Activated CD8-positive, alpha-beta memory T cell treated with anti-CD3 and anti-CD28 coated beads, Interleukin-2, amount 50 U/mL, for 4 hours (primary cell): ENCODE results near the gene DHTKD1.
"Not testable (repeated sequence)": the region's sequence is repeated elsewhere in the genome, so short reads cannot be mapped to it uniquely, and the experiment has no call there.

Experiments used
- DNase-seq: peaks from one replicate; pipeline ENCODE4 v3.0.0-alpha.2; 2020

DHTKD1 gene

DNA sequence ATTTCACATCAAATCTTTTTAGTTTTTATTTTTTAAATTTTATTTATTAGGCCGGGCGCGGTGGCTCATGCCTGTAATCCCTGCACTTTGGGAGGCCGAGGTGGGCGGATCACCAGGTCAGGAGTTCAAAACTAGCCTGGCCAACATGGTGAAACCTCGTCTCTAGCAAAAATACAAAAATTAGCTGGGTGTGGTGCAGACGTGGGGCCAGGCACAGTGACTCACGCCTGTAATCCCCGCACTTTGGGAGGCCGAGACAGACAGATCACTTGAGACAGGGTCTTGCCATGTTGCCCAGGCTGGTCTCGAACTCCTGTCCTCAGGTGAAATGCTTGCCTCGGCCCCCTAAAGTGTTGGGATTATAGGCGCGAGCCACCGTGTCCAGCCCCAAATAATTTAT is 2.7 kb downstream of the DHTKD1 start:
- DNase-seq, result not testable (repeated sequence)

DNA sequence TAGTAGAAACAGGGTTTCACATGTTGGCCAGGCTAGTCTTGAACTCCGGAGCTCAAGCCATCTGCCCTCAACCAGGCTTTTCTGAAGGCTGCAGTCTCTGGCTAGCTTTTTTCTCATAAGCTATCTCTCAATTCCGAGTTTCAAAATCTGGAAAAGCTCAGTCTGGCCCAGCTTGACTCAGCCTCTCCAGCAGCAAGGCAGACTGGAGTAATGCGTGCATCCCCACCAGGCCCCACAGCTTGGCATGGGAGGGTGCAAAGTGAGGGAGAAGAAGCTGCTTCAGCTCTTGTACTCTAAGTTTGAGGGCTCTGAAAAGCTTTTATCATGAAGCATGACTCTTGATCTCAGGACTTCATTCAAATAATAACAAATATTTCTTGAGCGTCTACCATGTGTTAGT is 4.8 kb downstream of the DHTKD1 start:
- DNase-seq, result no peak

DNA sequence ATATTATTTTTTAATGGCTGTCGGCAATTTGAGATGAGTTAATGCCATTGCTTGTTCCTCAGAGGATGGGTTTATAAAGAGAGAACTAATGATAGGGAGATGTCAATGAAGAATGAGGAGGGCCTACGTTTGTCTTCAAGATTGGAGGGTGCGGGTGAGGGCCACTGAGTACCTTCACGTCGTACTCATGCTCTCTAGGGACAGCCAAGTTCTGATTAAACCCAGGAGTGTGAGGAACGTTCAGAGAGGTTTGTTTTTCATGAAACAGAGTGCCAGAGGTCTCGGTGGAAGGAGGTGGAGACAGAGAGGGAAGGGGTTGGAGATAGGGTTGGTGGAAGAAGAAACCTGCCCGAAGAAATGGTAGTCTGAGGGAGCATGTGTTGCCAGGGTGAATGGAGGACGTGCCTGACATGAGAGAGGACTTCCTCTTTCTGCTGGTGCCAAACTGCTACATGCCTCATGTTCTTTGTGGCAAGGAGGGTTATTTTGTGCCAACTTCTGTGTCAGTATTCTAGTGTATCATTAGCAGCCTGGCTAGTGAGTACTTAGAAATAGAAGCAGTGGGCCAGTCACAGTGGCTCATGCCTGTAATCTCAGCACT is 8.9 kb downstream of the DHTKD1 start:
- no peak for DNase-seq

DNA sequence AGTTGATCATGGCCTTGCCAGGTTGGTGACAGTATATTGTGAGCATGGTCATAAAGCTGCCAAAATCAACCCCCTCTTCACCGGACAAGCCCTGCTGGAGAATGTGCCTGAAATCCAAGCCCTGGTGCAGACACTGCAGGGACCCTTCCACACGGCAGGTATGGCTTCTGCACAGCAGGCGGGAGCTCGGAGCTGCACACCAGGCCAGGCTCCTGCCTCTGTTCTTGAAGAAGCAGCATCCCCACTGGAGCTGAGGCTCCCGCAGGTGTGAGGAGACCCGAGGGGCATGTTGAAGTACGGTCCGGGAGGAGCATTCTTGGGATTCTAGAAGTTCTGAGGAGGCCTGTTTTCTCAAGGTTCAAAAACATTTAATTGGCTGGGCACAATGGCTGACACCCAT is 12.7 kb downstream of the DHTKD1 start:
- DNase-seq, result no peak

DNA sequence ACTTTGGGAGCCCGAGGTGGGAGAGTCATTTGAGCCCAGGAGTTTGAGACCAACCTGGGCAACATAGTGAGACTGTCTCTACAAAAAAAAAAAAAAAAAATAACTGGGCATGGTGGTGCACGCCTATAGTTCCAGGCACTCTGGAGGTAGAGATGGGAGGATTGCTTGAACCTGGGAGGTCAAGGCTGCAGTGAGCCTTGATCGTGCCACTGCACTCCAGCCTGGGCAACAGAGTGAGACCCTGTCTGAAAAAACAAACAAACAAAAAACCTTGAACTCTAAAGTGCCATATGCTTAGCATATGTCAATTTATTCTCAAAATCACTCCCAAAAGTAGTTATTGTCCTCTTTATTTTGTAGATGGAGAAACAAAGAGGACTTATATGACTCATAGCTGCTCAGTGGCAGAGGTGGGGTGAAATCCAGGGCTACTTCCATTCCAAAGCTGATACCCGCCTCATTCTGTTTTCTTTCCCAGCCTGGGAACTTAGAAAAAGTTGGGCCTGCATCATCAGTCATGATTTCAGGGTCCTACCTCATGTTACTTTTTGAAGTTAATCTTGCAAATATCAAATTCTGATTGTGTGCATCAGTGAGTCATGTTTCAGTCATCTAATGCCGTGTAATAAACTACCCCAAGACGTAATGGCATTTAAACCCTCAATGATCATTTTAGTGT is 13.3 kb downstream of the DHTKD1 start:
- no peak for DNase-seq

DNA sequence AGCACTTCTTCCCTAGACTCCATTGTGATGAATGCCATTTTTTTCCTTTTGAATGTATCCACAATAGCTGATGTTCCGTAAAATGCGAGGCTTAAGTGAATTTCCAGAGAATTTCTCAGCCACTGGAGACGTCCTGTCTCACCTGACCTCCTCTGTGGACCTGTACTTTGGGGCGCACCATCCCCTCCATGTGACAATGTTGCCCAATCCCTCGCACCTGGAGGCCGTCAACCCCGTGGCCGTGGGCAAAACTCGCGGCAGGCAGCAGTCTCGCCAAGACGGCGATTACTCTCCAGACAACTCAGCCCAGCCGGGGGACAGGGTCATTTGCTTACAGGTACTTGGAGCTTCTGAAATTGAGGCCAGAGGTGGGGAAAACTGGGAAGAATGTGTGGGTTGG is 20.2 kb downstream of the DHTKD1 start:
- no peak for DNase-seq

DNA sequence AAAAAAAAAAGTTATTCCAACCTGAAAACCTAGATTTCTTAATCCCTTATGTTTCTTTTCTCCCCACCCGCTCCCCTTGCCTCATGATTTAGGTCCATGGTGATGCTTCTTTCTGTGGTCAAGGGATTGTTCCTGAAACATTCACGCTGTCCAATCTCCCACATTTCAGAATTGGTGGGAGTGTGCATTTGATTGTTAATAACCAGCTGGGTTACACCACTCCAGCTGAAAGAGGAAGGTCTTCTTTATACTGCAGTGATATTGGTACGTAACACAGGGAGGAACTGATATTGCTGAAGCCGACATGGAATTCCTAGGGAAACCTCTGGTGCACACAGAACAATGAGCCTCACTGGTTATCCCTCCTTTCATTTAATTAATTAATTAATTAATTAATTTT is 22.7 kb downstream of the DHTKD1 start:
- DNase-seq, result no peak

DNA sequence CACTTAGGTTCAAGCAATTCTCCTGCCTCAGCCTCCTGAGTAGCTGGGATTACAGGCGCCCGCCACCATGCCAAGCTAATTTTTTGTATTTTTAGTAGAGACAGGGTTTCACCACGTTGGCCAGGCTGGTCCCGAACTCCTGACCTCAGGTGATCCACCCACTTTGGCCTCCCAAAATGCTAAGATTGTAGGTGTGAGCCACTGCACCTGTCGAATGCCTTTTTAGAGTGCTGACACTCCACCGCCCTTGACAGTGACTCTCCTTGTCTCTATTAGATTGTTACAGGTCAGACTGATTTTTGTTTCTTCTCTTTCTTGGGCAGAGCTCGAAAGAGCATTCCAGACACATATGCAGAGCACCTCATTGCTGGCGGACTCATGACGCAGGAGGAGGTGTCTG is 28.6 kb downstream of the DHTKD1 start:
- not testable (repeated sequence) for DNase-seq

DNA sequence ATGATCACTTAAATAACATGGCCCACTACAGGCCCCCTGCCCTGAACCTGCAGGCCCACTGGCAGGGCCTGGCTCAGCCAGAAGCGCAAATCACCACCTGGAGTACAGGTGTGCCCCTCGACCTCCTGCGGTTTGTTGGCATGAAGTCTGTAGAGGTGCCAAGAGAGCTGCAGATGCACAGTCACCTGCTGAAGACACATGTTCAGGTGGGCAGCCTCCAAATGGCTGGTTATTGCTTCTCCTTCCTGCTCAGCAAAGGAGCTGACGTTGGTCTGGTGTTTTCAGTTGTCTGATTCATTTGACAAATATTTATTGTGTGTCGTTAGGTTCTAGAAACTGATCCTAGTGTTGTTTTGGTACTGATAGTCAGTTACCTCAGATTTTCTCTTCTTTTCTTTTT is 29.0 kb downstream of the DHTKD1 start:
- DNase-seq, result no peak

DNA sequence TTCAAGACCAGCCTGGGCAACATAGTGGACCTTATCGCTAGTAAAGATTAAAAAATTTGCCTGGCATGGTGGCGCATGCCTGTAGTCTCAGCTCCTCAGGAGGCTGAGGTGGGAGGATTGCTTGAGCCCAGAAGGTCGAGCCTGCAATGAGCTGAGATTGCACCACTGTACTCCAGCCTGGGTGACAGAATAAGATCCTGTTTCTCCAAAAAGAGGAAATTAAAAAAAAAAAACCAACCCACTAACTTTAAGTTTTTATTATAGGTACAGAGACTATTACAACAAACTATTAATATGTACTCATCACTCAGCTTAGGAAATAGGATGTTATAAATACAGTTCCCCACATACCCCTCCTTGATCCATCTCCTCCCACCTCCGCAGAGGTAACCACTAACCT is 30.2 kb downstream of the DHTKD1 start:
- DNase-seq, result no peak

DNA sequence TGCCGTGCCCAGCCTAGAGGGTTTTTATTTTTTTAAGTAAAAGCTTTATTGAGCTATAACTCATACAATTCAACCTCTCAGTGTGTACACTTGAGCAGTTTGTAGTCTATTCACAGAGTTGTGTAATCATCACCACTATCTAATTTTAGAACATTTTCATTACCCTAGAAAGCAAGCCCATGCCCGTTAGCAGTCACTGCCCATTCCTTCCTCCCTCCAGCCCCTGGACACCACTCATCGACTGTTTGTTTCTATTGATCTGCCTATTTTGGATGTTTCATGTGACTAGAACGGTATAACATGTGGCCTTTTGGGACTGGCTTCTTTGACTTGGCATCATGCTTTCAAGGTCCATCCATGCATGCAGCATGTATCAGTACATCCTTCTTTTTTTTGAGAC is 35.0 kb downstream of the DHTKD1 start:
- DNase-seq, result no peak

DNA sequence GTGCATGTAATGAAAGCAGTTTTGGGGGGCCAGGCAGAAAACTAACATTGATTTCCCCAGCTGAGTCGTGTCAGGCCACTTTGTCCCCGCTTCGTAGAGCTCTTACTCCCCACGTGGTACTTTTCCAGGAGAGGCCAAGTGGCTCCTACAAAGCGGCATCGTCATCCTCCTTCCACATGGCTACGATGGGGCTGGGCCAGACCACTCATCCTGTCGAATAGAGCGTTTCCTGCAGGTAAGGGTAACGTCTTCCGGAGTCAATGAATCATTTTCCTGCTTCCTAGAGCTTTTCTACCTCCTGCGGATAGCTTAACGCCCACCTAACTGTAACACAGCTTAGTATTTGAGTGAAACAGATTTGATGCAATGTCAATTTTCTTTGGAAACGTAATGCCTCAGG is 39.0 kb downstream of the DHTKD1 start:
- no peak for DNase-seq

DNA sequence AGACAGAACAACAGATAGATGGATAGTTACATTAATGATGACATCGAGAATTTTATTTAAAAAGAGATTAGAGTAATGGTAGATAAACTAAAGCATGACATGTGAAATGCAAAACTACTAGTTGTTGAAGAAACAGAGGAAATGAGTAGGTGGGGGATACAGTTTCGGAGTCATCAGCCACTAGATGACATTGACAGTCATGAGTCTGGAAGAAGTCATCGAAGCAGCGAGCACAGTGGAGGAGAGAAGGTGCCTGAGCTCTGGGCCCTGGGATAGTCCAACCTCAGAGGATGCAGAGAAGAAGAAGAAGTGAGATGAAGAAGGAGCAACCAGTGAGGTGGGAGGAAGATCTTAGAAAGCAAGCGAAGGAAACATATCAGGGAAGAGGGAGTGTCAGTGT is 40.5 kb downstream of the DHTKD1 start:
- DNase-seq, result no peak

DNA sequence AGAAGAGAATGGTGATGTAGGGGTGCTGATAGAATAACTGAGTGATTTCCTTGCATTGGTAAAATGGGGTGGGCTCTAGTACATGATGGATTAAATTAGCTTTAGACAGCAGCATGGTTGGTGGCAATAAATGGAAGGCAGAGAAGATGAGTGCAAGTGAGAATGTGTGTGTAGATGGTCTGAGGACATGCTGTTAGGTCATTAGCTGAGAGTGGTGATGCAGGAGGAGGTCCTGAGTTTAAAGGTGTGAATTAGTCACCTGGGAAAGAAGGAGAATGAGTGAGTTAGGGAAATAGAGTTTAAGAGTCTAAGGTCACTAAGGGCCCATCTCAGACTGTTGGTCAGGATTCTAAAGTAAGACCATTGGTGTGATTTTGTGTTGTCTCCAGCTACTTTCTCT is 42.8 kb downstream of the DHTKD1 start:
- no peak for DNase-seq

DNA sequence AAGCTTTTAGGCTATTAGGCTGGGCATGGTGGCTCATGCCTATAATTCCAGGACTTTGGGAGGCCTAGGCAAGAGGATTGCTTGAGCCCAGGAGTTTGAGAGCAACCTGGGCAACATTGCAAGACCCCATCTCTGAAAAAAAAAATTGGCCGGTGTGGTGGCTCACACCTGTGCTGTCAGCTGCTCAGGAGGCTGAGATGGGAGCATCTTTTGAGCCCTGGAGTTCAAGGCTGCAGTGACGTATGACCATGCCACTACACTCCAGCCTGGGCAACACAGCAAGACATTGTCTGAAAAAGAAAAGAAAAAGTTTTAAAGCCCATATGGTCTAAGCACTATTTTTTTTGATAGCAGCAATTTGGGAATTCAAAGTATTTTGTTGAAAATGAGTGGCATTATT is 44.9 kb downstream of the DHTKD1 start:
- no peak for DNase-seq

DNA sequence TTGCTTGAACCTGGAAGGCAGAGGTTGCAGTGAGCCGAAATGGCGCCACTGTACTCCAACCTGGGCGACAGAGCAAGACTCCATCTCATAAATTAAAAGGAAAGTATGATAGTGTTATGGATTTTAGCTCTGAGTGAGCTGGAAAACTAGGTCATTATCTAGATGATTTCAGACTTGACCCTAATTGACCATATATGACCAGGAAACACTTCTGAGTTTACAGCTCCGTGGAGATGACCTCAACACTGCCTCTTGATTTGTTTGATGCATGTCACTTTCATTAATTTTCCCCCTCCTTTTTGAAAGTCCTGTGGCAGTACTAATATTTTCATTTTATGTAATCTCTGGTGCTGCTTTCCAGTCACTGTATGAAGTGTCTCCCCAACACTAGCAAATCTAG is 52.9 kb downstream of the DHTKD1 start:
- DNase-seq, result no peak

DNA sequence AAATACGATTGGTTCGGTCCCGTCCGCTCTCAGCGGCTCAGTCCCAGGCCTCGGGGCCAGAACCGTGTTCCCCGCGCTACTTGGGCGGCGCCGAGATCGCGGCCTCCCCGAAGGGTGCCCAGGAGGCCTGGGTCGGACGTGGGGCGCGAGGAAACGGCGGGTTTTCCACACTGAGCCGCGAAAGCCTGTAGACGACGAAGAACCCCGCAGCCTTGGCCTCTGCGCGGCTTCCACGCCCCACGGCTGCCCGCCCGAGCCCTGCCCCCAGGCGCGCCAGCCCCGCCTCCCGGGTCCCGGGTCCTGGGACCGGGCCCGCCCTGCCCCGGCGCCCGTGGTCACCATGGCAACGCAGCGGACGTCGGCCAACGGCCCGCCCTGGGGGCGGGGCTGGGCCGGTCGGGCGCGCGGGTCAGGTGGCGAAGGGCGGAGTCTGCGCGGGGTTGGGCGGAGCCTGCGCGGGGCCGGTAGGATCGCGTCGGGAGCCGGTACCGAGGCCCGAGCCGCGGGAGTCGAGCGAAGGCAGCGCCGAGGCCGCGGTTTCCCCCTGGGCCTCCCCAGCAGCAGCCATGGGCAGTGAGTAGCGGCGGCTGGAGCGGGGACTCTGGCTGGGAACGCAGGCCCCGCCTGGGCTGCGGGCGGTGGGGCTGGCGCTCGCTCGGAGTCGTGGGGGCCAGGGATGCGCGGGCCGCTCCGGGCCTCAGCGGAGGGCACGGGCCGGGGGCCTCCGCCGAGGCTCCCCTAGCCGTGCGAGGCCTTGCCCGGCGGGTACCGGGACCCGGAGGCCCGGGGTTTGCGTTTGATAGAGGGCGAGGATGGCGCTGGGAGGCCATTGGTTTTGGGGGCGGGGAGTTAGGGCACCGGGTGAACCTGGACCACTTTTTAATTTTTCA is 60.7 kb downstream of the DHTKD1 start, which contains the start of gene SEC61A2:
TSS of gene SEC61A2 (plus strand) at position 456 of the 890 bp plus-strand sequence. CDS start at position 567, 111 bp downstream.
- peak; percentile 99 for DNase-seq

DNA sequence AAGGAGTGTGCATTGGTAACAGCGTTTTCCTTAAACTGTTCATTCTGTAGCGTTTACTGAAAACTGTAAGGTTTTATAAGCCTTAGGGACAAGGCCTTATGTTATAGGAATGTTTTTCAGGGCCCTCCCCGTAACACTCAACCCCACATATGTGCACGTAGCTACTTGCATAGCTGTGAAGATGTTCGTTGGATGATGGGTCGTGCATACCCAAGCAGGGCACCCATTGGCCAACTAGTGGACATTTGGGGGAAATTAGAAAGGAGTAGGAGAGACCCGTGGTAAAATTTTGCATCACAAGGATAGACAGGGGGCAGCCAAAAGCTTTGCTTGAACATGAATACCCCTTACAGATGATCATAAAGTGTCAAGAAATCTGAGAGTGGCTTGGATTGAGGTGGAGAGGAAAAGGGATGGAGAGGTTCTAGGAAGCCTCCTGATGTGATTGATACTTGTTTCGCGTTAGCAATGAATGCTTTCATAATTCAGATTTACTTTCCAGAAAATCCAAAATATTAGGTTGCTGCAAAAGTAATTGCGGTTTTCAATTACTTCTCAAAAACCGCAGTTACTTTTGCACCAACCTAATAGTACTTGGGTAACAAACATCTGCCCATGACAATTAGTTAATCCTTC is 61.6 kb downstream of the DHTKD1 start:
- no peak for DNase-seq

DNA sequence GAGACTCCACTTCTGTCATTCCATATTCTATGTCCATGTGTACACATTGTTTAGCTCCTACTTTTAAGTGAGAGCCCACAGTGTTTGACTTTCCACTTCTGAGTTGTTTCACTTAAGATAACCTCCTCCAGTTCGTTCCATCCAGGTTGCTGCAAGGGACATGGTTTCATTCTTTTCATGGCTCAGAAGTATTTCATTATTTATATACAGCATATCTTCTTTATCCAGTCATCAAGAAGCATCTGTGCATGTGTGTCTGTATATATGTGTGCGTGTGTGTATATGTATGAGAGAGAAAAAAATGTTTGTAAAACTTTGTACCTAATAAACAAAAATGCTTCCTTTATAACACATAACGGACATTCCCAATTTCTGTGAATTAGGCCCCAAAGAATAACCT is 66.9 kb downstream of the DHTKD1 start:
- no peak for DNase-seq

DNA sequence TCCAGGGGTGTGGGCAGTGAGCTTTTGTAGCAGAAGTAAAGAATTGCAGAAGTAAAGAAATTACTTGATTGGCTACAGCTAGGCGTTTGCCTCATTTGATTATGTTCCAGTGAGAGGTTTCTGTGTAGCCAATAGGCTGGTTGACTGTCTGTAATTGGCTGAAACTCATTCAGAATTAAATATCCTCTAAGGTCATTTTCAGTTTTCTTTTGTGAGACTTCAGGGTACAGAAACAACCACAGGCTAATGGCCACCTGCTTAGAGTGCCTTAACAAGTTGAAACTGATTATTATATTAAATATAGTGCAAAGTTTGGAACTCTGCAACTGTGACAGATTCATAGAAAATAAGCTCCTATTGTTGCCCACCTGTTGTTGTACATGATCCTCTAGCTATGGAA is 71.3 kb downstream of the DHTKD1 start:
- no peak for DNase-seq

DNA sequence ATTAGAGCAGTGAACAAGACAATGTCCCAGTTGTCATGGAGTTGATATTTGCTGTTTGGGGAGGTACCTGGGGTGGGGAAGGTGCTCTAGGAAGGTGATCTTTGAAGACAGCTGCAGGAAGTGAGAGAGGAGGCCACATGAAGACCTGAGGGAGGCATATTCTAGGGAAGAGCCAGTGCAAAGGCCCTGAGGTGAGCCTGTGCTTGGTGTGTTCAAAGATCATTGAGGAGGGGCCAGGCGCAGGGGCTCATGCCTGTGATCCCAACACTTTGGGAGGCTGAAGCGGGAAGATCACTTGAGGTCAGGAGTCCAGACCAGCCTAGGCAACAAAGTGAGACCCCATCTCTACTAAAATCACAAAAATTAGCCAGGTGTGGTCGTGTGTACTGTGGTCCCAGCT is 75.8 kb downstream of the DHTKD1 start:
- DNase-seq, result no peak

DNA sequence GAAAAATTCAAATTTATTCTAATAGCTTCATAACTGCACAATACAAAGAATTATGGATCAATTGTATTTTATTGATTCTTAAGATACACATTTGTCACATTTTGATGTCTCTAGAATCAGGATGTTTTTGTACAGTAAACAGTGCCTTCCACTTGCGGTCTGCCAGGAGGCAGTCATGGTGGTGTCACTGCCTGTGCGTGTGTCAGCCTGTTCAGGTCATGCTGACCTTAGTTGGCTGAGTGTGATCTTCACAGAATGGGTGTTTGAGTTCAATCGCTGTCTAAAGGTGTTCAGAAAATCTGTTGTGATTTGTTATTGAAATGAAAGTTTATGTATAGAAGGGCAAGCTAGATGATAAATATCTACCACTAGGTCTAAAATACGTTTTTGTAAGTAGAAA is 81.4 kb downstream of the DHTKD1 start:
- DNase-seq, result no peak

DNA sequence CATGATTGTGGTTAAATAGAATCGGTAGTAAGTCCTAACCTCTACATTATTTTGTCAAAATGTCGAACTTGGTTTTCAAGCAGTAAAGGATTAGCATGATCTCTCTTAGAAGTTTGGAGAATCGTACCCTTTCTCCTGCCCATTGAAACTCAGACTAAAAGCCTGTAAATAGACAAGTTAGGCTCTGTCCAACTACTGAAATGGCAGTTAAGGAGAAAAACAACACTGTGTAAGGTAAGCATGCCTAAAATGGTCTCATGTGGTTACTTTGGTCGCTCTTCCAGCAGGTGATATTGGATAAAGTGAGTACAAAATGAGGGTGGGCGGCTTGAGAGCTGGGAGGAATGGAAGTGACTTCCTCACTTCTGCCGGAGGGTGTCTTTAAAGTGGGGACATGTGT is 85.8 kb downstream of the DHTKD1 start:
- no peak for DNase-seq
